Hepatocyte (in vitro differentiated cells): ENCODE data around the gene NOS1AP.

Experiments
- EZH2 ChIP-seq: fragments of 200-600 bp; sonication (generic); IDR thresholded peaks from 2 replicates; pipeline ENCODE4 v1.6.1; 2016; ENCODE audit warnings: antibody characterized with exemption, mild to moderate bottlenecking, borderline replicate concordance
- EZH2phosphoT487 ChIP-seq: fragments of 200-600 bp; sonication (generic); IDR thresholded peaks from one replicate; pipeline ENCODE4 v1.6.1; 2018; ENCODE audit warnings: antibody characterized with exemption, mild to moderate bottlenecking, low read depth, moderate library complexity; ENCODE audit not compliant: unreplicated experiment, severe bottlenecking
- TF ChIP-seq, protein P1 (sequence below): fragments of 200-600 bp; sonication (generic); IDR thresholded peaks from 2 replicates; pipeline ENCODE4 v1.5.1; 2016; ENCODE audit warnings: antibody characterized with exemption, mild to moderate bottlenecking; ENCODE audit not compliant: poor library complexity

DNA sequence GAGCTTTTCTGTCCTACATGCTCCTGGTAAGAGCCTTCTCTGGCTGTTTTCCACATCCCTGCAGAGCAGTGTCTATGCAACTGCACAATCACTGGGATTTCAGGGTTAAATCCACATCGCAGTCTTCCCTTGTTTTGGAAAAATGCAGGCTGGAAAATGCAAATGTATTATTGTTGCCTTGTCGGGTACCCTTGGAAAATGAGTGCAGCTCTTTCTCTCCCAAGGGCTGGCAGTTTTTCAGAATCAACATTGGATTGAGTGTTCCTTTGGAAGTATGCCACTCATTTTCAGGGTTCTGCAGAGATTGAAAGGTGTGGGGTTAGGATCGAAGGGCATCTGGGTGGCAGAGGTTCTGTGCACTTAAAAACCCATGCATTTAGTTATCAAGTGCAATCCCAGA lies 3.2 kb downstream of the NOS1AP start:
- TF ChIP-seq, protein P1, sequence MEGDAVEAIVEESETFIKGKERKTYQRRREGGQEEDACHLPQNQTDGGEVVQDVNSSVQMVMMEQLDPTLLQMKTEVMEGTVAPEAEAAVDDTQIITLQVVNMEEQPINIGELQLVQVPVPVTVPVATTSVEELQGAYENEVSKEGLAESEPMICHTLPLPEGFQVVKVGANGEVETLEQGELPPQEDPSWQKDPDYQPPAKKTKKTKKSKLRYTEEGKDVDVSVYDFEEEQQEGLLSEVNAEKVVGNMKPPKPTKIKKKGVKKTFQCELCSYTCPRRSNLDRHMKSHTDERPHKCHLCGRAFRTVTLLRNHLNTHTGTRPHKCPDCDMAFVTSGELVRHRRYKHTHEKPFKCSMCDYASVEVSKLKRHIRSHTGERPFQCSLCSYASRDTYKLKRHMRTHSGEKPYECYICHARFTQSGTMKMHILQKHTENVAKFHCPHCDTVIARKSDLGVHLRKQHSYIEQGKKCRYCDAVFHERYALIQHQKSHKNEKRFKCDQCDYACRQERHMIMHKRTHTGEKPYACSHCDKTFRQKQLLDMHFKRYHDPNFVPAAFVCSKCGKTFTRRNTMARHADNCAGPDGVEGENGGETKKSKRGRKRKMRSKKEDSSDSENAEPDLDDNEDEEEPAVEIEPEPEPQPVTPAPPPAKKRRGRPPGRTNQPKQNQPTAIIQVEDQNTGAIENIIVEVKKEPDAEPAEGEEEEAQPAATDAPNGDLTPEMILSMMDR, result no peak
- no peak for TF ChIP-seq EZH2
- TF ChIP-seq EZH2phosphoT487, result no peak
